Epithelial cell of esophagus (primary cell): ENCODE data around the gene GPD1L.

Experiments used
- DNase-seq: peaks from one replicate; pipeline ENCODE4 v3.0.0; 2010; ENCODE audit warnings: low read depth
- H3K4me3 ChIP-seq: 2 replicates; pipeline ENCODE4 v1.5.1; 2011; ENCODE audit warnings: mild to moderate bottlenecking, low read length, control low read depth
- TF ChIP-seq, protein P1 (sequence below): IDR thresholded peaks from 2 replicates; pipeline ENCODE4 v1.5.1; 2011; ENCODE audit warnings: low read depth, mild to moderate bottlenecking, low read length, control low read depth, inconsistent platforms; ENCODE audit not compliant: insufficient read depth; ENCODE audit errors: missing control alignments

GPD1L gene

GRCh38 chr3:32078085-32078634, 28.3 kb upstream of the GPD1L start:
- DNase-seq, result no peak
- TF ChIP-seq, protein P1, sequence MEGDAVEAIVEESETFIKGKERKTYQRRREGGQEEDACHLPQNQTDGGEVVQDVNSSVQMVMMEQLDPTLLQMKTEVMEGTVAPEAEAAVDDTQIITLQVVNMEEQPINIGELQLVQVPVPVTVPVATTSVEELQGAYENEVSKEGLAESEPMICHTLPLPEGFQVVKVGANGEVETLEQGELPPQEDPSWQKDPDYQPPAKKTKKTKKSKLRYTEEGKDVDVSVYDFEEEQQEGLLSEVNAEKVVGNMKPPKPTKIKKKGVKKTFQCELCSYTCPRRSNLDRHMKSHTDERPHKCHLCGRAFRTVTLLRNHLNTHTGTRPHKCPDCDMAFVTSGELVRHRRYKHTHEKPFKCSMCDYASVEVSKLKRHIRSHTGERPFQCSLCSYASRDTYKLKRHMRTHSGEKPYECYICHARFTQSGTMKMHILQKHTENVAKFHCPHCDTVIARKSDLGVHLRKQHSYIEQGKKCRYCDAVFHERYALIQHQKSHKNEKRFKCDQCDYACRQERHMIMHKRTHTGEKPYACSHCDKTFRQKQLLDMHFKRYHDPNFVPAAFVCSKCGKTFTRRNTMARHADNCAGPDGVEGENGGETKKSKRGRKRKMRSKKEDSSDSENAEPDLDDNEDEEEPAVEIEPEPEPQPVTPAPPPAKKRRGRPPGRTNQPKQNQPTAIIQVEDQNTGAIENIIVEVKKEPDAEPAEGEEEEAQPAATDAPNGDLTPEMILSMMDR, result no peak
- H3K4me3 ChIP-seq, result no peak overlapping the region

GRCh38 chr3:32078864-32079263, 27.6 kb upstream of the GPD1L start:
- DNase-seq, result no peak
- no peak overlapping the region for H3K4me3 ChIP-seq
- TF ChIP-seq, protein P1, result no peak

GRCh38 chr3:32082721-32083120, 23.7 kb upstream of the GPD1L start:
- H3K4me3 ChIP-seq, result no peak overlapping the region
- no peak for DNase-seq
- TF ChIP-seq, protein P1, result no peak

DNA sequence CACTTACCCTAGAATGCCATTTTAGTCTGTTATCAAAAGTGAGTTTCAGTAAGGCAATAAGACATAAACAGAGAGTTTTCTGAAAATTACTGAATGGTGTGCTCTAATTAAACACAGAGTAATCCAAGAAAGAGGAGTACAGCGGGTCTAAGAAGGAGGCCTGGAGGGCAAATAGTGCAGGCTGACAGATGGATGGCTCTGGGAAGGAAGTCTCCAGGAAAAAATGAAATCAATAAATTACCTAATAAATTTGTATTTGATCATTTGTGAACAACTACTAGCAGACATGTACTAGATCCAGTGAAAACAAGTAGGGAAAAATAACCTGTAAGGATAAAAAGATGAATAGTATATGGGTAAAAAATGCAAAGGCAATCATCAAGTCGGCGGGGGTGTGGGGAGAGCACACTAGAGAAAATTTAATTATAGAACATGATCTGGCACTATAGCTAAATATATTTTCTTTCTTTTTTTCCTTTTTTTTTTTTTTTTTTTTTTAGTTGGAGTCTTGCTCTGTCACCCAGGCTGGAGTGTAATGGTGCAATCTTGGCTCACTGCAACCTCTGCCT, 22.6 kb upstream of the GPD1L start:
- TF ChIP-seq, protein P1, result no peak
- H3K4me3 ChIP-seq, result no peak overlapping the region

GRCh38 chr3:32084870-32085269, 21.6 kb upstream of the GPD1L start:
- TF ChIP-seq, protein P1, result no peak
- no peak overlapping the region for H3K4me3 ChIP-seq

More for the DNA sequence above, 22.6 kb upstream of the GPD1L start:
- DNase-seq, result no peak

DNA sequence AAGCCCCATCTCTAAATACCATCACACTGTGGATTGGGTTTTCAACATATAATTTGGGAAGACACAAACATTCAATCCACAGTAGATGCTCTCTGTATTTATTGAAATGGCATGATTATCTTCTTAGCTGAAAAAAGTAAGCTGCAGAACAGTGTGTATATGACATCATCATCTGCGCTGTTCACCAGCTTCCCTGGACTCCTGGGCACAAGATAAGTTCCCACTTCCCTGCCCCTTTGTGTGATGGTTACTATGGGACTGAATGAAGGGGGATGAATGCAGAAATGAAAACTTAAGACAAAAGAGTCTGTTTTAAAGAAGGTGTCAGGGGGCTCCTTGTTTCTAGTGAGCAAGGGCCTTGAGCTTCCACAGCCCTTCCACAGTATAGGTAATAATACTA, 20.0 kb upstream of the GPD1L start:
- DNase-seq, result no peak
- TF ChIP-seq, protein P1, result no peak
- H3K4me3 ChIP-seq, result no peak overlapping the region

More at GRCh38 chr3:32084870-32085269, 21.6 kb upstream of the GPD1L start:
- no peak for DNase-seq

DNA sequence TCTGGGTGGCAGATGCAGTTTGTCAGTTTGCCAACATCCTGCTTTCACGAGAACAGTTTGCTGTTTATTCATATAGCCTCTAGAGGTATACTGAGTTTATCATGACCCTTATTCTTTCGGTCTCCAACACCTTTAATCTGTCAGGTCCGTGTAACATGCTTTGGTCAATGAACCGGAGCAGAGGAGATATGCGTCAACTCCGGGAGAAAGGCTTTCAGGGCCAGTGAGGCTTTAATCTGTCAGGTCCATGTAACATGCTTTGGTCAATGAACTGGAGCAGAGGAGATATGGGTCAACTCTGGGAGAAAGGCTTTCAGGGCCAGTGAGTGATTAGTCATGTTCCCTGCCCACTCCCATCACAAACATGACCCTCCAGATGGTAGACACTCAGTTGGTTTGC, 16.9 kb upstream of the GPD1L start:
- no peak for DNase-seq
- TF ChIP-seq, protein P1, result no peak
- no peak overlapping the region for H3K4me3 ChIP-seq
